HCT116 (cell line): ENCODE data around the gene SYT7. TPM values are rescaled to one million over a fixed set of nuclear protein-coding genes. Genes with fewer than 3 reads are reported as not detected.

Experiments
- ATAC-seq: fragments of 200-7000 bp; cut with Tn5 transposase; 2 replicates; pipeline ENCODE4 v1.9.1; 2020; ENCODE audit warnings: mild to moderate bottlenecking, moderate library complexity
- BruUV-seq: library from RNA; stranded (reverse); fragments of 400-500 nt; replicated peaks from 2 replicates; lab custom pipeline; 2021; lab: Mats Ljungman, UMichigan
- CTCF ChIA-PET: fragments of 300-600 bp; sonication (Branson Sonifier 250); formaldehyde crosslinking; loops from one replicate; lab custom pipeline; 2021; ENCODE audit warnings: antibody characterized with exemption; lab: Charles Lee
- POLR2A ChIA-PET: fragments of 300-600, 350-600 bp; sonication (Branson Sonifier 250); formaldehyde crosslinking; loops from one replicate; lab custom pipeline; 2021; ENCODE audit warnings: antibody characterized with exemption; lab: Charles Lee
- RAD21 ChIA-PET, 2 experiments: fragments of 300-600 bp; sonication (Branson Sonifier 250); formaldehyde crosslinking; loops; one replicate each; lab custom pipeline; 2023; ENCODE audit warnings: low total read pairs in 2 of 2; ENCODE audit not compliant: uncharacterized antibody in 2 of 2, unreplicated experiment in 2 of 2, low non-redundant PET in 1 of 2; lab: Charles Lee
- DNase-seq: peaks from one replicate; pipeline ENCODE4 v3.0.0-alpha.2; 2010; ENCODE audit warnings: low read depth, low spot score
- H2AFZ ChIP-seq: fragments of 200-600 bp; shearing (Covaris generic), sonication (generic); 2 replicates; pipeline ENCODE4 v1.6.1; 2017; ENCODE audit warnings: low read depth, mixed run types, mixed read lengths, antibody characterized with exemption, low read length; ENCODE audit not compliant: poor library complexity, severe bottlenecking
- H3K27ac ChIP-seq: 2 replicates; pipeline ENCODE4 v1.5.1; 2012; ENCODE audit warnings: low read depth, low read length
- H3K27me3 ChIP-seq: fragments of 200-600 bp; sonication (generic); 2 replicates; pipeline ENCODE4 v1.6.1; 2016; ENCODE audit warnings: mixed run types, low read length, mixed read lengths; ENCODE audit not compliant: insufficient read depth
- H3K36me3 ChIP-seq, 2 experiments: fragments of 200-500 bp in 1 of 2; fragments of 200-600 bp in 1 of 2; sonication (Bioruptor generic) in 1 of 2; sonication (generic) in 1 of 2; 2 replicates each; pipeline versions ENCODE4 v1.5.1 to v1.6.1; 2014 to 2016; ENCODE audit warnings: low read length in 2 of 2, inconsistent platforms in 1 of 2, mixed read lengths in 1 of 2, mixed run types in 1 of 2; ENCODE audit not compliant: insufficient read depth in 2 of 2, control insufficient read depth in 1 of 2
- H3K4me1 ChIP-seq, 2 experiments: fragments of 200-600 bp in 1 of 2; sonication (generic) in 1 of 2; 2 replicates each; pipeline versions ENCODE4 v1.5.1 to v1.6.1; 2012 to 2017; ENCODE audit warnings: low read length in 2 of 2, inconsistent platforms in 1 of 2, mild to moderate bottlenecking in 1 of 2, mixed read lengths in 1 of 2, mixed run types in 1 of 2, moderate library complexity in 1 of 2; ENCODE audit not compliant: insufficient read depth in 2 of 2, control insufficient read depth in 1 of 2
- H3K4me2 ChIP-seq: fragments of 200-600 bp; sonication (generic); 2 replicates; pipeline ENCODE4 v1.6.1; 2017; ENCODE audit warnings: mixed run types, low read length, mixed read lengths
- H3K4me3 ChIP-seq, 2 experiments: fragments of 200-600 bp in 1 of 2; sonication (generic) in 1 of 2; replicated peaks in 1 of 2; 2 replicates each; pipeline ENCODE4 v1.5.1; 2011 to 2016; ENCODE audit warnings: low read length in 2 of 2, control low read depth in 1 of 2, low read depth in 1 of 2, mild to moderate bottlenecking in 1 of 2, mixed read lengths in 1 of 2, mixed run types in 1 of 2
- H3K79me2 ChIP-seq: fragments of 200-600 bp; sonication (generic); 2 replicates; pipeline ENCODE4 v1.6.1; 2017; ENCODE audit warnings: mild to moderate bottlenecking, mixed run types, low read length, moderate library complexity, mixed read lengths; ENCODE audit not compliant: insufficient read depth
- H3K9ac ChIP-seq: fragments of 200-600 bp; sonication (generic); 2 replicates; pipeline ENCODE4 v1.6.1; 2016; ENCODE audit warnings: low read length, mixed read lengths
- H3K9me2 ChIP-seq: fragments of 200-600 bp; sonication (generic), shearing (Covaris generic); 2 replicates; pipeline ENCODE4 v1.6.1; 2017; ENCODE audit warnings: mixed run types, mild to moderate bottlenecking, moderate library complexity; ENCODE audit not compliant: insufficient read depth
- H3K9me3 ChIP-seq, 2 experiments: fragments of 200-500 bp in 1 of 2; fragments of 200-600 bp in 1 of 2; sonication (Bioruptor generic) in 1 of 2; sonication (generic) in 1 of 2; 2 replicates each; pipeline ENCODE4 v1.6.1; 2014 to 2017; ENCODE audit warnings: low read length in 2 of 2, mixed read lengths in 2 of 2, inconsistent platforms in 1 of 2, low read depth in 1 of 2, mild to moderate bottlenecking in 1 of 2, mixed run types in 1 of 2, moderate library complexity in 1 of 2; ENCODE audit not compliant: control insufficient read depth in 1 of 2, insufficient read depth in 1 of 2
- H4K20me1 ChIP-seq: fragments of 200-600 bp; sonication (generic), shearing (Covaris generic); 2 replicates; pipeline ENCODE4 v1.6.1; 2017; ENCODE audit warnings: mixed run types, mild to moderate bottlenecking, moderate library complexity; ENCODE audit not compliant: insufficient read depth
- ATF3 ChIP-seq: IDR thresholded peaks from 2 replicates; pipeline ENCODE4 v1.6.1; 2012
- CBX3 ChIP-seq: IDR thresholded peaks from 2 replicates; pipeline ENCODE4 v1.6.1; 2012; ENCODE audit warnings: low read depth
- CEBPB ChIP-seq: IDR thresholded peaks from 2 replicates; pipeline ENCODE4 v1.6.1; 2012; ENCODE audit warnings: low read depth
- CTCF ChIP-seq, 3 experiments: fragments of 200-600 bp in 1 of 3; sonication (generic) in 1 of 3; IDR thresholded peaks in 2 of 3; conservative IDR thresholded peaks in 1 of 3; 2 replicates each; pipeline ENCODE4 v1.5.1; 2012 to 2017; ENCODE audit warnings: low read depth in 2 of 3, low read length in 2 of 3, antibody characterized with exemption in 1 of 3, borderline replicate concordance in 1 of 3, control low read depth in 1 of 3, mild to moderate bottlenecking in 1 of 3, mixed read lengths in 1 of 3, mixed run types in 1 of 3, moderate library complexity in 1 of 3; ENCODE audit not compliant: insufficient read depth in 1 of 3
- ELF1 ChIP-seq: IDR thresholded peaks from 2 replicates; pipeline ENCODE4 v1.6.1; 2012; ENCODE audit warnings: low read depth, borderline replicate concordance
- EZH2 ChIP-seq: fragments of 200-600 bp; sonication (generic); IDR thresholded peaks from 2 replicates; pipeline ENCODE4 v1.6.1; 2017; ENCODE audit warnings: antibody characterized with exemption, mixed run types
- EZH2phosphoT487 ChIP-seq: fragments of 200-600 bp; IDR thresholded peaks from 2 replicates; pipeline ENCODE4 v1.6.1; 2018; ENCODE audit warnings: antibody characterized with exemption, borderline replicate concordance
- FOSL1 ChIP-seq: IDR thresholded peaks from 2 replicates; pipeline ENCODE4 v1.6.1; 2012; ENCODE audit warnings: low read depth
- JUND ChIP-seq: IDR thresholded peaks from 2 replicates; pipeline ENCODE4 v1.6.1; 2012
- POLR2A ChIP-seq: IDR thresholded peaks from 2 replicates; pipeline ENCODE4 v1.7.0; 2011; ENCODE audit warnings: borderline replicate concordance; ENCODE audit not compliant: insufficient read depth, insufficient read length; ENCODE audit errors: extremely low read depth
- POLR2AphosphoS5 ChIP-seq: IDR thresholded peaks from 2 replicates; pipeline ENCODE4 v1.6.1; 2011; ENCODE audit warnings: mild to moderate bottlenecking, low read depth, low read length, moderate library complexity
- SIN3A ChIP-seq: IDR thresholded peaks from 2 replicates; pipeline ENCODE4 v1.6.1; 2012; ENCODE audit warnings: low read depth
- SP1 ChIP-seq: IDR thresholded peaks from 2 replicates; pipeline ENCODE4 v1.6.1; 2012; ENCODE audit warnings: low read depth
- SRF ChIP-seq: IDR thresholded peaks from 2 replicates; pipeline ENCODE4 v1.6.1; 2012; ENCODE audit warnings: low read depth
- ZBTB33 ChIP-seq: IDR thresholded peaks from 2 replicates; pipeline ENCODE4 v1.6.1; 2011; ENCODE audit warnings: mild to moderate bottlenecking, low read length, moderate library complexity; ENCODE audit not compliant: insufficient replicate concordance; ENCODE audit errors: extremely low read depth
- ZFX ChIP-seq: fragments of 450-650 bp; IDR thresholded peaks from 2 replicates; pipeline ENCODE4 v1.6.1; 2017
- ZNF274 ChIP-seq: fragments of 200-500 bp; sonication (Bioruptor generic); IDR thresholded peaks from 2 replicates; pipeline ENCODE4 v1.6.1; 2014; ENCODE audit warnings: mild to moderate bottlenecking, low read depth, low read length, inconsistent platforms
- intact Hi-C: fragments of 100-400 bp; cut with micrococcal nuclease; formaldehyde crosslinking; loops from 2 replicates; pipeline ENCODE4 v1.10.0; 2022
- total RNA-seq: library from RNA; stranded (reverse); gene quantifications from one replicate; pipeline ENCODE4 v1.2.1, GENCODE V29; 2021; ENCODE audit not compliant: unreplicated experiment

Gene SYT7
- total RNA-seq, 1 experiment from 2014 or later, result 27.4 TPM

GRCh38 chr11:61621917-61622585 is 41.2 kb upstream of the SYT7 start:
- Histone ChIP-seq H4K20me1 (no peaks in the 10 kb centered on the region), H2AFZ (no peak overlapping the region), H3K4me1 (peaks cover 23 to 36% of the 10 kb centered on the region in 2 experiments)
- BruUV-seq, result no TSS peak
- CTCF ChIA-PET, result no interaction called here
- no peak for TF ChIP-seq ZNF274
- TF ChIP-seq ZFX, result no peak
- TF ChIP-seq SP1, result no peak
- TF ChIP-seq CBX3, result no peak
- TF ChIP-seq ATF3, result no peak
- no peak for TF ChIP-seq JUND
- no peak for TF ChIP-seq SRF
- no peak for TF ChIP-seq EZH2
- TF ChIP-seq ZBTB33, result no peak
- TF ChIP-seq EZH2phosphoT487, result no peak
- TF ChIP-seq POLR2A, result no peak
- TF ChIP-seq ELF1, result no peak
- TF ChIP-seq FOSL1, result no peak
- TF ChIP-seq CEBPB, result no peak
- TF ChIP-seq CTCF (IDR thresholded peaks at IDR 0.05 in 2 of 3, conservative IDR thresholded peaks at IDR 0.05 in 1 of 3; ENCODE audit: borderline replicate concordance in 1 of 3, insufficient read depth in 1 of 3, low read depth in 2 of 3, low read length in 2 of 3), result no peak
- TF ChIP-seq SIN3A, result no peak
- TF ChIP-seq POLR2AphosphoS5, result no peak
- TF ChIP-seq, all 23 proteins: peak for 0
- Histone ChIP-seq H3K9me2 (no peaks in the 10 kb centered on the region), H3K4me2 (no peak overlapping the region), H3K4me3 (no peak overlapping the region), H3K27me3 (no peaks in the 10 kb centered on the region), H3K9me3 (no peaks in the 10 kb centered on the region), H3K36me3 (no peaks in the 10 kb centered on the region), H3K79me2 (no peaks in the 10 kb centered on the region), H3K27ac (no peak overlapping the region), H3K9ac (no peak overlapping the region)
- intact Hi-C loops, result no loop called here
- ATAC-seq, result no peak
- RAD21 ChIA-PET, result no interaction called here
- DNase-seq, result no peak
- POLR2A ChIA-PET, result no interaction called here
